HG03045 (cell line): ENCODE results near the gene ZBTB45.
A peak's percentile ranks its signal among the peaks of the same experiment; 100 is the strongest.
"Not testable (repeated sequence)": the region's sequence is repeated elsewhere in the genome, so short reads cannot be mapped to it uniquely, and the experiment has no call there.

ENCODE experiments used
- ATAC-seq: cut with Tn5 transposase; IDR thresholded peaks from one replicate; pipeline ENCODE4 v1.9.1; 2021; ENCODE audit warnings: mild to moderate bottlenecking, moderate library complexity; ENCODE audit not compliant: unreplicated experiment

The ZBTB45 gene

GRCh38 chr19:58542641-58543372, 23.2 kb upstream of the ZBTB45 start:
- not testable (repeated sequence) for ATAC-seq

DNA sequence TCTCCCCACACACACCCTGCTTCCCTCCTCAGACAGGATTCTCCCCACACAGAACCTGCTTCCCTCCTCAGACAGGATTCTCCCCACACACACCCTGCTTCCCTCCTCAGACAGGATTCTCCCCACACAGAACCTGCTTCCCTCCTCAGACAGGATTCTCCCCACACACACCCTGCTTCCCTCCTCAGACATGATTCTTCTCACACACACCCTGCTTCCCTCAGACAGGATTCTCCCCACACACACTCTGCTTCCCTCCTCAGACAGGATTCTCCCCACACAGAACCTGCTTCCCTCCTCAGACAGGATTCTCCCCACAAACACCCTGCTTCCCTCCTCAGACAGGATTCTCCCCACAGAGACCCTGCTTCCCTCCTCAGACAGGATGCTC, 19.6 kb upstream of the ZBTB45 start:
- not testable (repeated sequence) for ATAC-seq

DNA sequence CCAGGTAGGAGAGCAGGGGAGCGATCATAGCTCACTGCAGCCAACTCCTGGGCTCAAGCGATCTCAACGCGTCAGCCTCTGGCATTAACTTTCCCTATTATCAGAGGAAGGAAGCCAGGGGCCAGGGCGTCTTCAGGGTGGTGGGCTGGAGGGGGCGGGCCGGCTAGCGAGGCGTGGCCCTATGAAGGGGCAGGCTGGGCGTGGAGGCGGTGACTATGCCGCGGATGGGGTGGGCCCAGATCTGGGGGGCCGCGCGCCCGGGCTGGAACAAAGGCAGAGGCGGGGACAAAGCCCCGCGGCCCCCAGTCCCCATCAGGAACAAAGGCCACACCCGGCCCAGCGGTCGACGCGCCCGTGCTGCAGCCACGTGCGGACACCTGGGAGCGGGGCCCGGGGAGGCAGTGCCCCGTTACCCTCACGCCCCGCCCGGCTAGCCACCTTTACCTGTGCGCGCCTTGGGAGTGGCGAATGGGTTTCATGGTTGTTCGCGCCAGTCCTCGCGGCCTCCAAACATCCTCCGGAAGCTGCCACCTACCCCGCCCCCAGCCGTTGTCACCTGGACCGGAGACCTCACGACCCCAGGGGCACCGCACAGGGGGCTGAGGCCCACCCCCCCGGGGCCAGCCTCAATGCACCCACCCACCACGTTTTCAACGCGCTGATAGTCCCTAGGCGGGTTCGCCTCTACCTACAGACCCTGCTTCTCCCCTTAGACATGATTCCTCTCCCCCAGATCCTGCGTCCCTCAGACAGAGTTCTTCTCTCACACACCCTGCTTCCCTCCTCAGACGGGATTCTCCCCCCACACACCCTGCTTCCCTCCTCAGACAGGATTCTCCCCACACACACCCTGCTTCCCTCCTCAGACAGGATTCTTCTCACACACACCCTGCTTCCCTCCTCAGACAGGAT, 18.9 kb upstream of the ZBTB45 start:
- no peak for ATAC-seq

- no peak for ATAC-seq
These were observed 17.5 kb upstream of the ZBTB45 start for GRCh38 chr19:58536852-58537798.

DNA sequence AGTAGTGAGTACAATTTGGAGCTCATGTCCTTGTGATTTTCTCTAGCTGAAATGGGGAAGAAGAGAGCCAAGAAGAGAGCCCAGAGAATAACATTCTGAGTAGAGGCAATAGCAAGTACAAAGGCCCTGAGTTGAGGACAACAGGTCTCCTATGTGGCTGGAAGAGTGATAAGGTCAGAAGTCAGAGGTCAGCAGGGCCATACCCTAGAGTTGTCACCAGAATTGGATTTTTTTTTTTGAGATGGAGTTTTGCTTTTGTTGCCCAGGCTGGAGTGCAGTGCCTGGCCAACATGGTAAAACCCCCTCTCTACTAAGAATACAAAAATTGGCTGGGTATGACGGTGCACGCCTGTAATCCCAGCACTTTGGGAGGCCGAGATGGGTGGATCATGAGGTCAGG, 16.2 kb upstream of the ZBTB45 start:
- ATAC-seq = no peak

DNA sequence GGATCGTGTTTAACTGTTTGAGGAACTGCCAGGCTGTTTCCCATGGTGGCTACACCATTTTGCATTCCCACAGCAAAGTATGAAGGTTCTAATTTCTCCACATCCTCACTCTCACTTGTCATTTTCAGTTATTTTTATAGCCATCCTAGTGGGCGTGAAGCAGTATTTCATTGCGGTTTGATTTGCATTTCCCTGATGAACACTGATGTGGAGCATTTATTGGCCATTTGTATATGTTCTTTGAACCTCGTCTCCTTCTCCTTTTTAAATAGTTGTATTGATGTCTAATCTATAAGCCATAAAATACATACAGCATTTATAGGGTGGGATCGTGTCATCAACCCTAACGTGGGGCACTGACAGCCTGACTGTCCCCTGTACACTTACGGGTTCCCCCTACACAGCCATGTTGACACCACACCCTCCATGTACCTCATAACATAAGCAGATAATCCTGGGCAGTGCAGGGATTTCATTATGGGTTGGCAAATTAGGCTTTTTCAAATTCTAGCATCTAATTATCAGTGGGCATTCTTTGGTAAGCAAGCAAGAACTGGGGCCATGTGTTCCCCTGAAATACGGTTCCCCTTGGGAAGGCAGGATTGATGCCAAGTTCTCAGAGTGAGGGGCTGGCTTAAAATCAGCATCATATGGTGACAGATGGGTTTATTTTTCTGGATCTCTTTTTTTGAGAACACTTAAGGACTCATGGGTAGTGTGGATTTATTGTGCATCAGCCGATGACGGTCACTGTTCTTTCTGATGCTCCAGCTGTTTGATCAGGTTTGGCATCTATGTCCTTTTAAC, 11.6 kb upstream of the ZBTB45 start:
- ATAC-seq = no peak

- no peak for ATAC-seq
These were observed 9.8 kb upstream of the ZBTB45 start for GRCh38 chr19:58529405-58529804.

DNA sequence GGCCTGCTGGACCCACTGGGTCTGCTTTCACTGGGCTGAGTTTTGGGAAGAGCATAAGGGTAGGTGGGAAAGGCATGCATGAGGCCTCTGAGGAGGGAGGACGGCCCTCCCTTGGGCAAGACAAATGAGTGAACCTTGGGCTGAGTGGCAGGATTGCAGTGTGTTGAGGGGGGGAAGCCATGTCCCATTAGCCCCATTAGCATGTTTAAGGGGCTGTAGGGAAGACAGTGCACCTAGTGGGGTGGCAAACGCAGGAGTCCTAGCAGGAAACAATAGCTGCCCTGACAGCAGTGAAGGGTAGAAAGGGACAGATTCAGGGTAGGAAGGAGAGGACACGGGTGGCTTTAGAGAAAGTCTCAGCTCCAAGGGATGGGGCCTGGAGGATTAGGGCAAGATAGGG, 3.1 kb upstream of the ZBTB45 start:
- ATAC-seq = no peak

- ATAC-seq = no peak
These were observed 2.0 kb upstream of the ZBTB45 start for GRCh38 chr19:58521651-58522050.

DNA sequence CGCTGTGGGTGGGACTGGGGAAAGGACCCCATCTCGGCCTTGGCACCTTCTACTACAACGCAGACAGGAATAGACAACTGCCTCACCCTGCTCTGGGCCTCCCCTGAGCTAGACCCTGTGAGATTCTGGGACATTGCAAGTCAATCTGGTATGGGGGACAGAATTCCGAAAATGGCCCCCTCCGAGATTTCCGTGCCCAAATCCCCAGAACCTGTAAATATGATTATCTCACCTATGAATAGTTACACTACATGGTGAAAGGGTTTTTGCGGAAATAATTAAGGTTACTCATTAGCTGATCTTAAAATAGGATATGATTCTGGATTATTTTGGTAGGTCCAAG, 618 bp upstream of the ZBTB45 start:
- no peak for ATAC-seq

DNA sequence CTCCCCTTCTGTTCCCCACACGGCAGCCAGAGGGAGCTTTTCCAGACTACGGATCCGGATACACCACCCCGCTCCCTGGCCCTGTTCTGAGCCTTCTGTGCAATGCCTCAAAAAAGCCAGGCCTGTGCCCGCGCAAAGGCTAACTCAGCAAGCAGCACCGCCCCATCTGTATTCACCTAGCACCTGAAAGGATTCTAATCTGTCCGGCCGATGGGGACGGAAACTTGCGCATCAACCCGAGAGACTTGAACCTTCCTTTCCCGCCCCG, 589 bp downstream of the ZBTB45 start:
- no peak for ATAC-seq

DNA sequence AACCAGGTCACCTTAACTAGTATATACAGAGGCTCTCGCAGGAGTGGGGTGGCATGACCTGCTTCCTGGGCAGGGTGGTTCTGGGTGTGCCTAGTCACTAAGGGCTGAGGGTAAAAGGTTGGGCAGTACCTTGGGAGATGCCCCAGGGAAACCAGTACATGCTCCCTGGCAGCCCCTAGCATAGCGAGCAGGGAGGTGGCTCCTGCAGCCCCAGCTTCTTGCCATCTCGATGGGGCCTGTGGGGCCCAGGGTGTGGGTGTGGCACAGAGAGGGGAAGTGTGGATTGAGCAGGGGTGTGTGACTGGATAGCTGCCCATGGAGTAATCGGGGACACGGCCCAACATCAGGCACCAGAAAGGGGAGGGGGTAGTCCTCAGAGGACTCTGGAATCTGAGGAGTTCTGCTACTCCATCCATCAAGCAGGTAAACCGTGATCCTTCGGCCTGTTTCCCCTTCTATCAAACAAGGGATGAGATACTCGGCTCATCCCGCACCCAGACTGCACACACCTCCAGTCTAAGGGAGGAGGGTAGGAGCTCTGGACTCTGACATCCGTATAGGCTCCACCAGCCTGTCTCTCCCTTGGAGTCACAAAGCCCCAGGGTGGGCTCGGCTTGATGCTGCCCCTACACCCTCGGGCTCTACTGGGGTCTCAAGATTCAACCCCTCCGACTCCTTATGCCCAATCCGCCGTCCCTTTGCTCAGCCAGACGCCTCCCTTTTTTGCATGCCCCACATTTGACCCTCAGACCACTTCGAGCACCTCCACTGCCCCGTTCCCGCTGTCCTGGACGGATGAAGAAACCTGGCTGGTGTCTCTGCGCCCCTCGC, 1.1 kb downstream of the ZBTB45 start:
- no peak for ATAC-seq

DNA sequence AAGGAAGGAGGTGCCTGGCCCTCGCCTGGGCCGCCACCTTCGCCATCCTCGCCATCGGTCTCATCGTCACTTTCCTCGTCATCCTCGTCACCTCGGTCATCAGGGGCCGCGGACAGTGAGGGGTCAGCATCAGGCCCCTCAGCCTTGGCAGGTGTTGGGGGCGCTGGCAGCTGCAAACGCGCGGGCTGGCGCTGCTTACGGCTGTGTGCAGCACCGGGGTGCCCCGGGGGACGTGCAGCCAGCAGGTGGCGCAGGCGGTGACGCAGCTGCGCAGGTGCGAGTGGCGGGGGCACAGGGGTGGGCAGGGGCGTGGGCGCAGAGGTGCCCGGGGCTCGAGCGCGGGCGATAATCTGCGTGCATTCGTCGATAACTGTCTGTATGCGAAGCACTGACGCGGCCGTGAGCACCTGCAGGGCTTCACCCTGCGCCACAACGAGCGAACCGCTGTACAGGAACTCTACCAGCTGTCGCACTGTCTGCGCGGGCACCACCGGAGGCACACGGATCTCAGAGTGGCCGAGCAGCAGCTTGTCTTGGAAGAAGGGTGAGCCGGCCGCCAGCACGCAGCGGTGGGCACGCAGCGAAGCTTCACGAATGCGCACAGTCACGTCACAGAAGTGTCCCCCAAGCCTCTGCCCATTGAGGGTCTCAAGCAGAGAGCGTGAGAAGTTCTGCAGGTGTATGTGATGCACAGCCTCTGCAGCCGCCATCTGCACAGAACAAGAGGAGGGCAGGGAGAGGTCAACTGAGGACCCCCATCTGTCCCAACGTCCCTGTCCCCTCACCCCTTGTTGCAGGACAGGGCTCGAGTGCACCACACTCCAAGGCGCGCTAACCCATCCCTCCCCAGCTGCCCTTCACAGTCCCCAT, 2.4 kb downstream of the ZBTB45 start:
- ATAC-seq = no peak

DNA sequence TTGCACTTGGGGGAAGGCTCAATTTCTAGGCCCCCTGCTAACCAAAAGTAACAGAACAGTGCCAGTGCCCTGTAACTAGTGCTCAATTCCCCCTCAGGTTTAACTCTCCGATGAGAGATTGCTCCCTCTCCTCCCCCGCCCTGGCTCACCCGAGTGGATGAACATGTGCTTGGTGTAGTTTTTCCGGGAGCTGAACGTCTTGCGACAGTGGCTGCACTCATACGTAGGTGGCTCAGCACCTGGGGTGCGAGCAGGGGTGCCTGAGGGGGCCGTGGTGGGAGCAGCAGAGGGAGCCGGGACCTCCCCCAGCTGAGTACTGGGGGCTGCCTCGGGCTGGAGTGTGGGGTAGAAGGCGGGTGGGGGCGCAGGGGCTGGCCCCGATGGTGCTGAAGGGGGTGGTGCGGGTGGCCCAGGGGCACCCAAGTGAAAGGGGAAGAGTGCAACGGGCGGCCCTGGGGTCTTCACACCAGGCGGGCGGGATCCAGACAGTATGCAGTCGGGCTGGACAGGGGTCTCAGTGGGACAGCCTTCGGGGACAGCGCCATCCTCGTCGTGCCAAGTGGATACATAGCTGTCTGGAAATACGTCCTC, 3.3 kb downstream of the ZBTB45 start:
- no peak for ATAC-seq

- no peak for ATAC-seq
These were observed 4.4 kb downstream of the ZBTB45 start for GRCh38 chr19:58515259-58515658.

- ATAC-seq = no peak
These were observed 5.0 kb downstream of the ZBTB45 start for GRCh38 chr19:58514564-58515022.

DNA sequence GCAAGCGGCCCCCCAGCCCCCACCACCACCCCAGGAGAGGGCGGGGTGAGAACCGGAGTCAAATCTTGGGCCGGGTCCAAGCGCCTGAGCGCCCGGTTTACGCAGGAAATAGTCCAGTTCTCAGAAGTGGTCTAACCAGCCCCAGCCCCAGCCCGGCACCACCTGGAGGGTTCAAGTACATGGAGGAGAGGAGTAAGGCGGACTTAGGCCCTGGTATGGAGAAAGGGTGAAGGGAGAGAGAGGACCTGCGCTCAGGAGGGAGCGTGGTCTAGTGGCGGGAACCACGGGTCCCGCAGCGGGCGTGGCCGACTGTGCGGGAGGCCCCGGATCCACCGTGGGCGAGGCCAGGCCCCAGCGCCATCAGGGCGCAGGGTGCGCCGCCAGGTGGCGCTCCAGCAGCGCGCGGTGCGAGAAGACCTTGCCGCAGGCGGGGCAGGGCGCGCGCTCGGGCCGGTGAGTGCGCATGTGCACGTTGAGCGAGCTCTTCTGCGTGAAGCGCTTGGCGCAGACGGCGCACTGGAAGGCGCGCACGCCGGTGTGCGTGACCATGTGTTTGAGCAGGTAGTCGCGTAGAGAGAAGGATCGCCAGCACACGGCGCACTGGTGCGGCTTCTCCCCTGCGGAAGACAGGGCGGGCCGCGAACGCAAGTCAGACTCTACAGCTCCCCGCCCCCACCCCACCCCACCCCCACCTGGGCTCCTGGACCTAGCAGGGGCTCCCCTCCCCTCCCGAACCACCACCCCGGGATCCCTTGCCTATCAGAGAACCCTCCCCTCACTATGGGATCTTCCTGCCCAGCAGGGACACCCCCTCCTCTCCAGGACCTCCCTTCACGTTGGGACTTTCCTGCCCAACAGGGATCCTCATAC, 5.7 kb downstream of the ZBTB45 start:
- peak; percentile 64 for ATAC-seq
